Nephron progenitor cell (in vitro differentiated cells): ENCODE data around the gene ADAMTSL5.
"Not testable (repeated sequence)": the region's sequence is repeated elsewhere in the genome, so short reads cannot be mapped to it uniquely, and the experiment has no call there.

Experiments
- DNase-seq: peaks from one replicate; pipeline ENCODE4 v3.0.0; 2021
- H3K27ac Mint-ChIP-seq: 2 replicates; pipeline ENCODE4 v1.8.0; 2021; ENCODE audit warnings: mild to moderate bottlenecking, moderate library complexity, mixed read lengths
- H3K27me3 Mint-ChIP-seq: 2 replicates; pipeline ENCODE4 v1.8.0; 2021; ENCODE audit warnings: mild to moderate bottlenecking, low read depth, mixed read lengths; ENCODE audit not compliant: poor library complexity
- H3K36me3 Mint-ChIP-seq: 2 replicates; pipeline ENCODE4 v1.8.0; 2021; ENCODE audit warnings: low read depth, mixed read lengths
- H3K4me1 Mint-ChIP-seq: 2 replicates; pipeline ENCODE4 v1.8.0; 2021; ENCODE audit warnings: mixed read lengths
- H3K4me3 Mint-ChIP-seq: 2 replicates; pipeline ENCODE4 v1.8.0; 2021; ENCODE audit warnings: mild to moderate bottlenecking, moderate library complexity, mixed read lengths
- H3K9me3 Mint-ChIP-seq: 2 replicates; pipeline ENCODE4 v1.8.0; 2021; ENCODE audit warnings: mild to moderate bottlenecking, moderate library complexity, mixed read lengths
- CTCF ChIP-seq: fragments of 200-600 bp; sonication (generic); IDR thresholded peaks from 2 replicates; pipeline ENCODE4 v1.5.0; 2021; ENCODE audit warnings: antibody characterized with exemption

Gene ADAMTSL5

GRCh38 chr19:1502433-1503088 lies 10.3 kb downstream of the ADAMTSL5 start:
- H3K27ac Mint-ChIP-seq: no peak overlapping the region
- H3K9me3 Mint-ChIP-seq: peaks cover 13% of the 10 kb centered on the region
- no peak for TF ChIP-seq CTCF
- no peak for DNase-seq
- no peaks in the 10 kb centered on the region for H3K36me3 Mint-ChIP-seq
- peaks cover 10% of the 10 kb centered on the region for H3K4me1 Mint-ChIP-seq
- no peak overlapping the region for H3K4me3 Mint-ChIP-seq
- peaks cover 50% of the 10 kb centered on the region for H3K27me3 Mint-ChIP-seq

- no peak for TF ChIP-seq CTCF
- Mint-ChIP-seq H3K36me3 (no peaks in the 10 kb centered on the region), H3K4me3 (no peak overlapping the region), H3K27me3 (peaks cover 50% of the 10 kb centered on the region), H3K9me3 (peaks cover 10% of the 10 kb centered on the region), H3K27ac (no peak overlapping the region), H3K4me1 (peaks cover 16% of the 10 kb centered on the region)
- no peak for DNase-seq
Observed at GRCh38 chr19:1501200-1501595, 11.6 kb downstream of the ADAMTSL5 start.

- not testable (repeated sequence) for H3K27ac Mint-ChIP-seq, DNase-seq, H3K4me3 Mint-ChIP-seq, H3K36me3 Mint-ChIP-seq, H3K9me3 Mint-ChIP-seq
- peaks cover 10% of the 10 kb centered on the region for H3K4me1 Mint-ChIP-seq
- peaks cover 50% of the 10 kb centered on the region for H3K27me3 Mint-ChIP-seq
Observed at GRCh38 chr19:1499231-1499630, 13.6 kb downstream of the ADAMTSL5 start.

GRCh38 chr19:1497578-1498235 lies 15.1 kb downstream of the ADAMTSL5 start:
- Mint-ChIP-seq H3K36me3 (no peaks in the 10 kb centered on the region), H3K4me1 (peaks cover 5% of the 10 kb centered on the region), H3K4me3 (no peak overlapping the region), H3K27ac (no peak overlapping the region), H3K27me3 (peaks cover 50% of the 10 kb centered on the region), H3K9me3 (peaks cover 9% of the 10 kb centered on the region)
- TF ChIP-seq CTCF: no peak
- no peak for DNase-seq

- peaks cover 6% of the 10 kb centered on the region for H3K4me1 Mint-ChIP-seq
- H3K9me3 Mint-ChIP-seq: peaks cover 9% of the 10 kb centered on the region
- H3K36me3 Mint-ChIP-seq: no peaks in the 10 kb centered on the region
- DNase-seq: no peak
- H3K27me3 Mint-ChIP-seq: peaks cover 50% of the 10 kb centered on the region
- TF ChIP-seq CTCF: no peak
- H3K27ac Mint-ChIP-seq: no peak overlapping the region
- no peak overlapping the region for H3K4me3 Mint-ChIP-seq
Observed at GRCh38 chr19:1496714-1497577, 15.9 kb downstream of the ADAMTSL5 start.
